GM12878 (cell line): ENCODE measurements around the gene RASL12. TPM values are rescaled to one million over a fixed set of nuclear protein-coding genes. Genes with fewer than 3 reads are reported as not detected.

ENCODE experiments used
- ATAC-seq: fragments of 200-7000 bp; cut with Tn5 transposase; 3 replicates; pipeline ENCODE4 v1.9.1; 2020; ENCODE audit warnings: mild to moderate bottlenecking, moderate library complexity
- BruUV-seq: library from RNA; stranded (reverse); fragments of 400-500 nt; replicated peaks from 2 replicates; lab custom pipeline; 2021; lab: Mats Ljungman, UMichigan
- CTCF ChIA-PET: fragments of 300-600 bp; sonication (Branson Sonifier 250); formaldehyde crosslinking; extraction: SDS; loops from one replicate; lab custom pipeline; 2021; ENCODE audit warnings: inconsistent platforms; lab: Yijun Ruan, JAX
- POLR2A ChIA-PET: fragments of 350-600 bp; formaldehyde crosslinking; extraction: SDS; loops from one replicate; lab custom pipeline; 2021; ENCODE audit warnings: inconsistent platforms; lab: Charles Lee
- RAD21 ChIA-PET: fragments of 300-600 bp; sonication (Branson Sonifier 250); formaldehyde crosslinking; loops from one replicate; lab custom pipeline; 2023; ENCODE audit warnings: antibody characterized with exemption; ENCODE audit not compliant: unreplicated experiment; lab: Charles Lee
- SMC1A ChIA-PET: fragments of 300-600 bp; sonication (Branson Sonifier 250); formaldehyde crosslinking; loops from one replicate; lab custom pipeline; 2023; ENCODE audit not compliant: unreplicated experiment, uncharacterized antibody; lab: Charles Lee
- DNase-seq: peaks from one replicate; pipeline ENCODE4 v3.0.0-alpha.2; 2011; ENCODE audit warnings: low read depth, low spot score
- FAIRE-seq: peaks from 3 replicates; lab custom pipeline; 2011; peaks lifted over from hg19 to GRCh38; lab: Jason Lieb, UNC
- H2AFZ ChIP-seq: 2 replicates; pipeline ENCODE4 v1.6.0; 2011; ENCODE audit warnings: low read depth, low read length, control low read depth; ENCODE audit not compliant: control insufficient read depth
- H3K27ac ChIP-seq: 2 replicates; pipeline ENCODE4 v1.5.1; 2011; ENCODE audit warnings: control low read depth; ENCODE audit not compliant: control insufficient read depth, insufficient read depth
- H3K27me3 ChIP-seq, 2 experiments: replicated peaks in 1 of 2; 2 replicates each; pipeline versions ENCODE4 v1.6.0 to v1.6.1; 2011; ENCODE audit warnings: low read length in 1 of 2; ENCODE audit not compliant: control insufficient read depth in 2 of 2, insufficient read depth in 2 of 2
- H3K36me3 ChIP-seq, 2 experiments: 2 replicates each; pipeline ENCODE4 v1.5.1; 2011; ENCODE audit warnings: low read length in 1 of 2; ENCODE audit not compliant: control insufficient read depth in 2 of 2, insufficient read depth in 2 of 2
- H3K4me1 ChIP-seq: 2 replicates; pipeline ENCODE4 v1.6.1; 2011; ENCODE audit warnings: mild to moderate bottlenecking, low read length, moderate library complexity, mixed read lengths; ENCODE audit not compliant: control insufficient read depth, insufficient read depth
- H3K4me2 ChIP-seq: 2 replicates; pipeline ENCODE4 v1.6.0; 2011; ENCODE audit warnings: control low read depth; ENCODE audit not compliant: control insufficient read depth, insufficient read depth
- H3K4me3 ChIP-seq: fragments of 200-600 bp; sonication (generic); 2 replicates; pipeline ENCODE4 v1.5.1; 2016
- H3K79me2 ChIP-seq: 2 replicates; pipeline ENCODE4 v1.6.0; 2011; ENCODE audit warnings: low read length; ENCODE audit not compliant: control insufficient read depth, insufficient read depth
- H3K9ac ChIP-seq: 2 replicates; pipeline ENCODE4 v1.8.0; 2011; ENCODE audit warnings: low read length, control low read depth, mixed read lengths; ENCODE audit not compliant: control insufficient read depth, insufficient read depth
- H3K9me3 ChIP-seq: replicated peaks from 3 replicates; pipeline ENCODE4 v1.5.1; 2011; ENCODE audit warnings: mild to moderate bottlenecking, low read length; ENCODE audit not compliant: control insufficient read depth, insufficient read depth
- H4K20me1 ChIP-seq: 2 replicates; pipeline ENCODE4 v1.6.0; 2011; ENCODE audit not compliant: control insufficient read depth, insufficient read depth
- CHD4 ChIP-seq: fragments of 200-600 bp; sonication (generic); IDR thresholded peaks from 2 replicates; pipeline ENCODE4 v1.6.1; 2016; ENCODE audit warnings: mild to moderate bottlenecking
- HCFC1 ChIP-seq: fragments of 150-350 bp; IDR thresholded peaks from 2 replicates; pipeline ENCODE4 v1.6.1; 2014; ENCODE audit warnings: low read length
- KDM1A ChIP-seq: fragments of 200-600 bp; sonication (generic); IDR thresholded peaks from 2 replicates; pipeline ENCODE4 v1.6.1; 2016; ENCODE audit warnings: borderline replicate concordance
- SRF ChIP-seq, 2 experiments: IDR thresholded peaks; 2 replicates each; pipeline ENCODE4 v1.6.1; 2011; ENCODE audit warnings: low read depth in 2 of 2, low read length in 2 of 2, mild to moderate bottlenecking in 1 of 2, moderate library complexity in 1 of 2
- STAT3 ChIP-seq: IDR thresholded peaks from 2 replicates; pipeline ENCODE4 v1.6.1; 2011; ENCODE audit warnings: low read depth, low read length, improper control_type of control experiment
- TCF12 ChIP-seq: IDR thresholded peaks from 2 replicates; pipeline ENCODE4 v1.6.1; 2011; ENCODE audit warnings: low read depth, mild to moderate bottlenecking, low read length
- YY1 ChIP-seq: IDR thresholded peaks from 2 replicates; pipeline ENCODE4 v1.6.1; 2011; ENCODE audit warnings: low read depth, mild to moderate bottlenecking, low read length
- ZNF592 ChIP-seq: fragments of 450-650 bp; IDR thresholded peaks from 2 replicates; pipeline ENCODE4 v1.6.1; 2017; ENCODE audit warnings: mild to moderate bottlenecking, moderate library complexity
- WGBS: methylation state at CpG from one replicate; pipeline ENCODE4 v1.1.6; 2016; ENCODE audit warnings: low lambda C conversion rate; ENCODE audit not compliant: insufficient replicate concordance, insufficient coverage; ENCODE audit errors: missing lambda C conversion rate; 5-methylcytosine and 5-hydroxymethylcytosine counted together
- in situ Hi-C: fragments of 300-500 bp; cut with MboI; formaldehyde crosslinking; loops from 9 replicates; pipeline ENCODE4 v1.14.3; 2018; ENCODE audit warnings: mixed read lengths
- intact Hi-C: fragments of 100-400 bp; cut with micrococcal nuclease; formaldehyde crosslinking; loops from one replicate; pipeline ENCODE4 v1.14.2; 2022; ENCODE audit not compliant: unreplicated experiment
- polyA plus RNA-seq, 11 experiments: library from polyadenylated mRNA; depleted of rRNA in 4 of 11; unstranded in 6 of 11; stranded (reverse) in 5 of 11; fragments of >200 nt; fragmentation: Nextera tagmentation in 4 of 11; fragmentation: Illumina TruSeq in 1 of 11; extraction: Ambion mirVana in 4 of 11; extraction: Trizol in 1 of 11; gene quantifications; 1 replicate in 1 of 11; 2 replicates in 10 of 11; pipeline versions ENCODE4 v1.2.1 to v1.2.3, GENCODE V29; 2011 to 2016; ENCODE audit warnings: inconsistent platforms in 2 of 11, missing spikeins in 2 of 11, low read depth in 1 of 11
- total RNA-seq, 4 experiments: library from RNA; depleted of rRNA in 3 of 4; stranded (reverse); fragments of >200 nt in 3 of 4; fragmentation: Illumina TruSeq in 1 of 4; extraction: Trizol in 1 of 4; gene quantifications; 2 replicates each; pipeline versions ENCODE4 v1.2.1 to v1.2.3, GENCODE V29; 2013 to 2021

RASL12 gene
- total and polyA plus RNA-seq, 10 of the 15 experiments (the other 5 are each of a cell fraction or from before 2014, with no cell fraction given), result 0.06 to 0.10 TPM; not detected in 8

GRCh38 chr15:65037309-65037708 lies 30.5 kb downstream of the RASL12 start:
- Histone ChIP-seq H3K27me3 (no peaks in the 10 kb centered on the region), H3K4me2 (no peak overlapping the region), H2AFZ (no peak overlapping the region), H3K4me1 (0 out of 2 replicates have a peak, but pooled peaks cover 2% of the 10 kb centered on the region), H3K79me2 (no peaks in the 10 kb centered on the region), H3K9ac (no peak overlapping the region), H4K20me1 (no peaks in the 10 kb centered on the region), H3K36me3 (no peaks in the 10 kb centered on the region), H3K9me3 (no peaks in the 10 kb centered on the region), H3K4me3 (no peak overlapping the region), H3K27ac (no peak overlapping the region)
- ChIA-PET POLR2A (no interaction called here), SMC1A (no interaction called here), CTCF (no interaction called here), RAD21 (no interaction called here)
- ATAC-seq (no peak), DNase-seq (no peak), FAIRE-seq (no peak)
- TF ChIP-seq STAT3 (no peak), YY1 (no peak), HCFC1 (no peak), SRF (IDR thresholded peaks at IDR 0.05; ENCODE audit: low read depth in 2 of 2, low read length in 2 of 2) (no peak), KDM1A (no peak), ZNF592 (no peak), CHD4 (no peak), TCF12 (no peak)
- intact Hi-C loops, result no loop called here
- in situ Hi-C loops, result no loop called here
- BruUV-seq, result no TSS peak
- 95% methylated on average over 1 of the region's 1 CpG for WGBS
